Gastrocnemius medialis (tissue), 4 donors: ENCODE measurements around the gene DGCR8.

Experiments
- CTCF ChIP-seq, 5 experiments: fragments of 450-650 bp in 3 of 5; fragments of 200-600 bp in 2 of 5; sonication (generic) in 2 of 5; IDR thresholded peaks in 4 of 5; conservative IDR thresholded peaks in 1 of 5; 1 replicate in 4 of 5; 2 replicates in 1 of 5; pipeline ENCODE4 v1.5.1; 2016 to 2019; ENCODE audit warnings: antibody characterized with exemption in 5 of 5, mild to moderate bottlenecking in 3 of 5, moderate library complexity in 3 of 5
- POLR2A ChIP-seq, 2 donors: fragments of 450-650 bp; IDR thresholded peaks; one replicate each; pipeline ENCODE4 v1.6.1; 2017; ENCODE audit warnings: antibody characterized with exemption in 2 of 2, mild to moderate bottlenecking in 2 of 2, moderate library complexity in 2 of 2

DNA sequence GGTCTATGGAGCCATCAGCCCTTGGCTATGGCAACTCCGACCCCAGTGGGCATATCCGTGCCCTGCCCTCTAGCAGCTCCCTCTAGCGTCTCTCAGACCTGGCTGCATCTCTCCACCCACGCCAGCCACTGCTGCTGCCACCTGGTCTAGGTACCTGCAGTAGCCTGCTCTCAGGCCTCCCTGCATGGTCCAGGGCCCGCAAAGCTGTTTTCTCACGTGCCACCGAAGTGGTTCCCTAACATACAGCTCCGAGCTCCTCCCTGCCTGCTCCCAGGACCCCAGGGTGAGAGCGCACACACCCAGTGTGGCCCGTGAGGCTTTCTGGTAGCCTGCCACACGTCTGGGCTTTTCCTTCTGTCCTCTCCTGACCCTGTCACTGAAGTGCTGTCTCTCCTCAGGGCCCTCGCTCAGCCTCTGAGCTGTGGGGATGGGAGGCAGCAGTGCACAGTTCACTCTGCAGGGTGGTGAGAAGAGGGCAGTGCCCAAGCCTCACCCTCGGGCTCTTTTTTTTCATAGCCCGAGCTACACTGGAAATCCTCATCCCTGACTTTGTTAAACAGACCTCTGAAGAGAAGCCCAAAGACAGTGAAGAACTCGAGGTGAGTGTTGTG, 14.3 kb downstream of the DGCR8 start:
- no peak for TF ChIP-seq CTCF (IDR thresholded peaks at IDR 0.05 in 4 of 5, conservative IDR thresholded peaks at IDR 0.05 in 1 of 5)
- TF ChIP-seq POLR2A (IDR thresholded peaks at IDR 0.05) = no peak
